WTC11 (cell line): ENCODE data around the gene PRSS57.

Experiments used
- FOXK1 ChIP-seq: sonication (generic); formaldehyde crosslinking; IDR thresholded peaks from 2 replicates; pipeline ENCODE4 v1.8.0; 2022; ENCODE audit warnings: mild to moderate bottlenecking, moderate library complexity, missing genetic modification reagents
- GABPB1 ChIP-seq: sonication (generic); formaldehyde crosslinking; IDR thresholded peaks from 2 replicates; pipeline ENCODE4 v1.8.1; 2023; ENCODE audit warnings: mild to moderate bottlenecking, missing genetic modification reagents
- JUN ChIP-seq: sonication (generic); formaldehyde crosslinking; IDR thresholded peaks from 2 replicates; pipeline ENCODE4 v1.8.0; 2023; ENCODE audit warnings: mild to moderate bottlenecking, missing genetic modification reagents
- SP1 ChIP-seq: sonication (generic); formaldehyde crosslinking; conservative IDR thresholded peaks from 2 replicates; pipeline ENCODE4 v1.8.1; 2022; ENCODE audit warnings: missing genetic modification reagents
- USF2 ChIP-seq: sonication (generic); formaldehyde crosslinking; IDR thresholded peaks from 2 replicates; pipeline ENCODE4 v1.8.1; 2023; ENCODE audit warnings: mild to moderate bottlenecking, missing genetic modification reagents, moderate library complexity
- ZBTB21 ChIP-seq: sonication (generic); formaldehyde crosslinking; IDR thresholded peaks from 2 replicates; pipeline ENCODE4 v1.8.1; 2023; ENCODE audit warnings: mild to moderate bottlenecking, missing genetic modification reagents, borderline replicate concordance
- ZNF121 ChIP-seq: sonication (generic); formaldehyde crosslinking; IDR thresholded peaks from 2 replicates; pipeline ENCODE4 v1.8.0; 2023; ENCODE audit warnings: missing genetic modification reagents
- ZNF396 ChIP-seq: fragments of 250-450 bp; sonication (Bioruptor Pico); IDR thresholded peaks from 2 replicates; pipeline ENCODE4 v1.8.0; 2021; ENCODE audit warnings: mild to moderate bottlenecking, moderate library complexity, borderline replicate concordance
- TF ChIP-seq, protein P1 (sequence below): fragments of 200-600 bp; IDR thresholded peaks from 2 replicates; pipeline ENCODE4 v1.8.0; 2022; ENCODE audit warnings: antibody characterized with exemption
- TF ChIP-seq, protein P2 (sequence below): sonication (generic); formaldehyde crosslinking; IDR thresholded peaks from 2 replicates; pipeline ENCODE4 v1.8.0; 2022; ENCODE audit warnings: mild to moderate bottlenecking, missing genetic modification reagents
- TF ChIP-seq, protein P3 (sequence below): sonication (generic); formaldehyde crosslinking; IDR thresholded peaks from 2 replicates; pipeline ENCODE4 v1.8.1; 2022; ENCODE audit warnings: low read depth, mild to moderate bottlenecking, moderate library complexity, missing genetic modification reagents, borderline replicate concordance
- TF ChIP-seq, protein P4 (sequence below): sonication (generic); formaldehyde crosslinking; conservative IDR thresholded peaks from 2 replicates; pipeline ENCODE4 v1.8.1; 2022; ENCODE audit warnings: mild to moderate bottlenecking, missing genetic modification reagents

- TF ChIP-seq, protein P1, sequence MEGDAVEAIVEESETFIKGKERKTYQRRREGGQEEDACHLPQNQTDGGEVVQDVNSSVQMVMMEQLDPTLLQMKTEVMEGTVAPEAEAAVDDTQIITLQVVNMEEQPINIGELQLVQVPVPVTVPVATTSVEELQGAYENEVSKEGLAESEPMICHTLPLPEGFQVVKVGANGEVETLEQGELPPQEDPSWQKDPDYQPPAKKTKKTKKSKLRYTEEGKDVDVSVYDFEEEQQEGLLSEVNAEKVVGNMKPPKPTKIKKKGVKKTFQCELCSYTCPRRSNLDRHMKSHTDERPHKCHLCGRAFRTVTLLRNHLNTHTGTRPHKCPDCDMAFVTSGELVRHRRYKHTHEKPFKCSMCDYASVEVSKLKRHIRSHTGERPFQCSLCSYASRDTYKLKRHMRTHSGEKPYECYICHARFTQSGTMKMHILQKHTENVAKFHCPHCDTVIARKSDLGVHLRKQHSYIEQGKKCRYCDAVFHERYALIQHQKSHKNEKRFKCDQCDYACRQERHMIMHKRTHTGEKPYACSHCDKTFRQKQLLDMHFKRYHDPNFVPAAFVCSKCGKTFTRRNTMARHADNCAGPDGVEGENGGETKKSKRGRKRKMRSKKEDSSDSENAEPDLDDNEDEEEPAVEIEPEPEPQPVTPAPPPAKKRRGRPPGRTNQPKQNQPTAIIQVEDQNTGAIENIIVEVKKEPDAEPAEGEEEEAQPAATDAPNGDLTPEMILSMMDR: no peak
- TF ChIP-seq GABPB1 (no peak), JUN (CRISPR knock-in tag) (no peak), USF2 (CRISPR knock-in tag) (peak; percentile 47), ZNF396 (no peak), ZNF121 (CRISPR knock-in tag) (no peak), FOXK1 (CRISPR knock-in tag) (peak; percentile 35; the same call in 1 of the 2 replicates), ZBTB21 (CRISPR knock-in tag) (no peak), SP1 (CRISPR knock-in tag) (peak; percentile 97)
- TF ChIP-seq, protein P2, sequence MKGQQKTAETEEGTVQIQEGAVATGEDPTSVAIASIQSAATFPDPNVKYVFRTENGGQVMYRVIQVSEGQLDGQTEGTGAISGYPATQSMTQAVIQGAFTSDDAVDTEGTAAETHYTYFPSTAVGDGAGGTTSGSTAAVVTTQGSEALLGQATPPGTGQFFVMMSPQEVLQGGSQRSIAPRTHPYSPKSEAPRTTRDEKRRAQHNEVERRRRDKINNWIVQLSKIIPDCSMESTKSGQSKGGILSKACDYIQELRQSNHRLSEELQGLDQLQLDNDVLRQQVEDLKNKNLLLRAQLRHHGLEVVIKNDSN (CRISPR knock-in tag): no peak
- TF ChIP-seq, protein P3, sequence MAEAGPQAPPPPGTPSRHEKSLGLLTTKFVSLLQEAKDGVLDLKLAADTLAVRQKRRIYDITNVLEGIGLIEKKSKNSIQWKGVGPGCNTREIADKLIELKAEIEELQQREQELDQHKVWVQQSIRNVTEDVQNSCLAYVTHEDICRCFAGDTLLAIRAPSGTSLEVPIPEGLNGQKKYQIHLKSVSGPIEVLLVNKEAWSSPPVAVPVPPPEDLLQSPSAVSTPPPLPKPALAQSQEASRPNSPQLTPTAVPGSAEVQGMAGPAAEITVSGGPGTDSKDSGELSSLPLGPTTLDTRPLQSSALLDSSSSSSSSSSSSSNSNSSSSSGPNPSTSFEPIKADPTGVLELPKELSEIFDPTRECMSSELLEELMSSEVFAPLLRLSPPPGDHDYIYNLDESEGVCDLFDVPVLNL (CRISPR knock-in tag): no peak
- TF ChIP-seq, protein P4, sequence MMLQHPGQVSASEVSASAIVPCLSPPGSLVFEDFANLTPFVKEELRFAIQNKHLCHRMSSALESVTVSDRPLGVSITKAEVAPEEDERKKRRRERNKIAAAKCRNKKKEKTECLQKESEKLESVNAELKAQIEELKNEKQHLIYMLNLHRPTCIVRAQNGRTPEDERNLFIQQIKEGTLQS (CRISPR knock-in tag): no peak
Observed at GRCh38 chr19:662962-663681, 32.1 kb downstream of the PRSS57 start, which contains the start of gene RNF126.
